ENCODE measurements around the gene CAPZA2. TPM values are rescaled to one million over a fixed set of nuclear protein-coding genes. Genes with fewer than 3 reads are reported as not detected.

Gene CAPZA2
- total and polyA plus RNA-seq, 9 of the 15 experiments (the other 6 are each of a cell fraction or from before 2014, with no cell fraction given) = 67.0 to 524 (median 176) TPM

- Histone ChIP-seq H2AFZ (ENCODE audit: low read depth, low read length) (no peak overlapping the region), H3K27ac (ENCODE audit: extremely low read depth, low read depth, low read length) (no peak overlapping the region), H3K9ac (ENCODE audit: insufficient read depth in 1 of 2, low read depth in 2 of 2, low read length in 2 of 2) (no peak overlapping the region), H4K20me1 (replicated peaks; ENCODE audit: control insufficient read depth, insufficient read depth, low read length) (no peaks in the 10 kb centered on the region), H3K4me1 (replicated peaks in 1 of 2; ENCODE audit: control insufficient read depth in 2 of 2, insufficient read depth in 2 of 2, low read length in 2 of 2) (peaks cover 0 to 12% of the 10 kb centered on the region in 2 experiments; a peak in 2 of 5 replicates), H3K36me3 (ENCODE audit: control insufficient read depth, insufficient read depth, low read length) (no peaks in the 10 kb centered on the region), H3K4me2 (ENCODE audit: insufficient read depth, low read length) (no peak overlapping the region), H3K79me2 (ENCODE audit: control insufficient read depth, insufficient read depth, low read length) (no peaks in the 10 kb centered on the region), H3K27me3 (ENCODE audit: control insufficient read depth in 2 of 2, insufficient read depth in 2 of 2, low read length in 2 of 2) (peaks cover 11 to 21% of the 10 kb centered on the region in 2 experiments), H3K4me3 (no peak overlapping the region), H3K9me1 (ENCODE audit: control insufficient read depth, insufficient read depth, low read length) (no peaks in the 10 kb centered on the region), H3K9me3 (replicated peaks; ENCODE audit: control insufficient read depth, insufficient read depth, low read depth, low read length) (no peaks in the 10 kb centered on the region)
- TF ChIP-seq CTCF (IDR thresholded peaks at IDR 0.05 in 2 of 3, conservative IDR thresholded peaks at IDR 0.05 in 1 of 3; ENCODE audit: insufficient read depth in 2 of 3, low read depth in 1 of 3, low read length in 3 of 3) = 0 out of 6 replicates have a peak, but pooled peaks of 1 of the 3 experiments have one; percentile 2
- TF ChIP-seq BRF2 (IDR thresholded peaks at IDR 0.05; ENCODE audit: borderline replicate concordance, insufficient read depth, insufficient read length) = no peak
- TF ChIP-seq SPI1 (IDR thresholded peaks at IDR 0.05; ENCODE audit: borderline replicate concordance, low read depth, low read length) = peak; percentile 44; the same call in 1 of the 2 replicates
- ChIA-PET POLR2A (interaction anchor here (1.8 kb wide), 1 partner anchor 10 kb away, joined by 6 read pairs; no protein-coding TSS in a partner anchor), CTCF (ENCODE audit: low intra/inter-chr PET ratio) (no interaction called here)
- 0% methylated on average over 1 of the region's 1 CpG for WGBS (ENCODE audit: insufficient coverage, low coverage, missing lambda C conversion rate)
- DNase-seq (ENCODE audit: extremely low read depth in 1 of 4, low spot score in 3 of 4) (no peak), ATAC-seq (no peak), FAIRE-seq (no peak)
- intact Hi-C loops (cut with micrococcal nuclease) = no loop called here
- no TSS peak for BruUV-seq (replicated peaks)
- in situ Hi-C loops (cut with MboI) = no loop called here
Measured at GRCh38 chr7:116842371-116842770, 20.0 kb upstream of the CAPZA2 start.

All from K562 (cell line).